Transverse colon (tissue), 4 donors: Measurements from ENCODE around the gene HOXC9. TPM values are rescaled to one million over a fixed set of nuclear protein-coding genes. Genes with fewer than 3 reads are reported as not detected.

Source experiments
- DNase-seq: peaks from one replicate; pipeline ENCODE4 v3.0.0-alpha.2; 2019
- H3K27ac ChIP-seq, 4 donors: fragments of 200-600 bp; sonication (generic); 2 replicates each; pipeline ENCODE4 v1.5.1; 2016 to 2018; ENCODE audit warnings: inconsistent platforms in 4 of 4
- H3K27me3 ChIP-seq: fragments of 200-600 bp; sonication (generic); 2 replicates; pipeline ENCODE4 v1.5.1; 2017; ENCODE audit warnings: inconsistent platforms
- H3K36me3 ChIP-seq, 4 donors: fragments of 200-600 bp; sonication (generic); 2 replicates each; pipeline ENCODE4 v1.5.1; 2017 to 2019; ENCODE audit warnings: inconsistent platforms in 4 of 4
- H3K4me1 ChIP-seq, 4 donors: fragments of 200-600 bp; sonication (generic); 2 replicates each; pipeline ENCODE4 v1.5.1; 2017 to 2020; ENCODE audit warnings: inconsistent platforms in 4 of 4
- H3K4me3 ChIP-seq, 4 donors: fragments of 200-600 bp; sonication (generic); 1 replicate in 1 of 4; 2 replicates in 3 of 4; pipeline versions ENCODE4 v1.5.1 to v1.6.1; 2017 to 2019; ENCODE audit warnings: inconsistent platforms in 4 of 4
- H3K9me3 ChIP-seq, 2 donors: fragments of 200-600 bp; sonication (generic); 2 replicates each; pipeline ENCODE4 v1.5.1; 2017 to 2019; ENCODE audit warnings: inconsistent platforms in 2 of 2
- CTCF ChIP-seq, 5 experiments: fragments of 200-600 bp in 3 of 5; fragments of 450-650 bp in 2 of 5; sonication (generic) in 3 of 5; IDR thresholded peaks; 1 replicate in 2 of 5; 2 replicates in 3 of 5; pipeline ENCODE4 v1.5.1; 2016 to 2017; ENCODE audit warnings: antibody characterized with exemption in 5 of 5, inconsistent platforms in 3 of 5, mild to moderate bottlenecking in 2 of 5, moderate library complexity in 1 of 5
- EP300 ChIP-seq: sonication (generic); formaldehyde crosslinking; IDR thresholded peaks from one replicate; pipeline ENCODE4 v1.6.1; 2017; ENCODE audit warnings: antibody characterized with exemption, low read depth
- POLR2A ChIP-seq: fragments of 450-650 bp; IDR thresholded peaks from one replicate; pipeline ENCODE4 v1.6.1; 2016; ENCODE audit warnings: antibody characterized with exemption, mild to moderate bottlenecking, moderate library complexity
- POLR2AphosphoS5 ChIP-seq, 3 donors: sonication (generic); formaldehyde crosslinking; IDR thresholded peaks; one replicate each; pipeline ENCODE4 v1.6.1; 2016; ENCODE audit warnings: antibody characterized with exemption in 3 of 3
- WGBS, 2 donors: methylation state at CpG; one replicate each; pipeline ENCODE4 v1.1.5; 2018; ENCODE audit warnings: low coverage in 1 of 2; 5-methylcytosine and 5-hydroxymethylcytosine counted together
- in situ Hi-C, 4 donors: fragments of 200-750 bp; cut with MboI; loops; one replicate each; pipeline versions ENCODE4 v1.15.0 to v1.15.1; 2017; ENCODE audit warnings: low sequenced_read_pairs in 3 of 4, low pct_ligation_motif_present in 1 of 4, low pct_unique_long_range_greater_than_20kb in 1 of 4
- intact Hi-C: fragments of 100-400 bp; cut with DNase I; formaldehyde crosslinking; loops from one replicate; pipeline ENCODE4 v1.15.1; 2023; ENCODE audit warnings: low total_unique reads
- total RNA-seq, 4 donors: library from RNA; depleted of rRNA; stranded (reverse); fragments of >200 nt; gene quantifications; one replicate each; pipeline ENCODE4 v1.1.0, GENCODE V29; 2016

The HOXC9 gene
- total RNA-seq, 4 donors from 2014 or later, result not detected

GRCh38 chr12:54001283-54002187, 1.6 kb downstream of the HOXC9 start:
- no peak for DNase-seq
- TF ChIP-seq POLR2A, result no peak
- no peak for TF ChIP-seq CTCF (IDR thresholded peaks at IDR 0.05)
- TF ChIP-seq EP300, result no peak
- TF ChIP-seq POLR2AphosphoS5 (IDR thresholded peaks at IDR 0.05), result no peak
- Histone ChIP-seq H3K27ac (no peak overlapping the region), H3K36me3 (no peaks in the 10 kb centered on the region), H3K27me3 (peaks cover 100% of the 10 kb centered on the region), H3K9me3 (no peaks in the 10 kb centered on the region), H3K4me3 (no peak overlapping the region), H3K4me1 (peaks cover 4 to 22% (median 17%) of the 10 kb centered on the region in 4 donors)
- in situ Hi-C loops, result no loop called here
- intact Hi-C loops, result no loop called here
- WGBS, 2 donors, result 14 to 29% methylated on average over 8 of the region's 8 CpGs

GRCh38 chr12:54002278-54002914, 2.4 kb downstream of the HOXC9 start:
- in situ Hi-C loops, result no loop called here
- no peak for DNase-seq
- H3K4me3 ChIP-seq, result no peak overlapping the region

GRCh38 chr12:54002915-54003389, 3.0 kb downstream of the HOXC9 start:
- H3K4me1 ChIP-seq, result peaks cover 4 to 24% (median 17%) of the 10 kb centered on the region in 4 donors
- H3K9me3 ChIP-seq, result no peaks in the 10 kb centered on the region
- 63 to 75% methylated on average over 7 to 19 of the region's 19 CpGs for WGBS, 2 donors
- in situ Hi-C loops, result no loop called here
- peaks cover 100% of the 10 kb centered on the region for H3K27me3 ChIP-seq
- H3K27ac ChIP-seq, result no peak overlapping the region
- TF ChIP-seq POLR2A (no peak), CTCF (IDR thresholded peaks at IDR 0.05) (no peak), EP300 (no peak), POLR2AphosphoS5 (IDR thresholded peaks at IDR 0.05) (no peak)
- intact Hi-C loops, result no loop called here
- H3K36me3 ChIP-seq, result no peaks in the 10 kb centered on the region
- DNase-seq, result no peak
- no peak overlapping the region for H3K4me3 ChIP-seq

More at GRCh38 chr12:54002278-54002914, 2.4 kb downstream of the HOXC9 start:
- Histone ChIP-seq H3K9me3 (no peaks in the 10 kb centered on the region), H3K4me1 (peaks cover 4 to 24% (median 17%) of the 10 kb centered on the region in 4 donors), H3K36me3 (no peaks in the 10 kb centered on the region), H3K27ac (no peak overlapping the region), H3K27me3 (peaks cover 100% of the 10 kb centered on the region)
- TF ChIP-seq EP300 (no peak), CTCF (IDR thresholded peaks at IDR 0.05) (no peak), POLR2A (no peak), POLR2AphosphoS5 (IDR thresholded peaks at IDR 0.05) (no peak)
- intact Hi-C loops, result no loop called here
- 58 to 63% methylated on average over 13 to 19 of the region's 19 CpGs for WGBS, 2 donors

GRCh38 chr12:54003625-54004024, 3.7 kb downstream of the HOXC9 start:
- WGBS, 2 donors, result 20 to 63% methylated on average over 1 to 3 of the region's 3 CpGs
- Histone ChIP-seq H3K36me3 (no peaks in the 10 kb centered on the region), H3K9me3 (no peaks in the 10 kb centered on the region), H3K4me1 (peaks cover 4 to 24% (median 17%) of the 10 kb centered on the region in 4 donors), H3K27me3 (peaks cover 100% of the 10 kb centered on the region), H3K4me3 (no peak overlapping the region), H3K27ac (no peak overlapping the region)
- no peak for TF ChIP-seq CTCF (IDR thresholded peaks at IDR 0.05)
- no peak for TF ChIP-seq EP300
- TF ChIP-seq POLR2A, result no peak
- no peak for TF ChIP-seq POLR2AphosphoS5 (IDR thresholded peaks at IDR 0.05)
- intact Hi-C loops (no loop called here), in situ Hi-C loops (no loop called here)
- DNase-seq, result no peak
